GM12878 (cell line): ENCODE data around the gene TRPM6.

ENCODE experiments used
- DPF2 ChIP-seq: fragments of 450-650 bp; IDR thresholded peaks from 2 replicates; pipeline ENCODE4 v1.6.1; 2017; ENCODE audit warnings: mild to moderate bottlenecking
- EP300 ChIP-seq, 2 experiments: fragments of 150-350 bp in 1 of 2; IDR thresholded peaks; 2 replicates each; pipeline ENCODE4 v1.6.1; 2011 to 2012; ENCODE audit warnings: low read depth in 2 of 2, low read length in 2 of 2, borderline replicate concordance in 1 of 2, improper control_type of control experiment in 1 of 2, inconsistent platforms in 1 of 2; ENCODE audit not compliant: control insufficient read depth in 1 of 2
- MEF2B ChIP-seq: fragments of 450-650 bp; IDR thresholded peaks from 2 replicates; pipeline ENCODE4 v1.6.1; 2018; ENCODE audit warnings: mild to moderate bottlenecking, moderate library complexity; ENCODE audit not compliant: partially characterized antibody, poor library complexity, severe bottlenecking
- MYC ChIP-seq: IDR thresholded peaks from 2 replicates; pipeline ENCODE4 v1.6.1; 2011; ENCODE audit warnings: mild to moderate bottlenecking, low read length, moderate library complexity, inconsistent platforms; ENCODE audit not compliant: insufficient read depth, insufficient replicate concordance, insufficient read length, severe bottlenecking
- POLR2A ChIP-seq: IDR thresholded peaks from 2 replicates; pipeline ENCODE4 v1.6.1; 2011; ENCODE audit warnings: low read depth, mild to moderate bottlenecking, low read length
- POLR2AphosphoS5 ChIP-seq: IDR thresholded peaks from 2 replicates; pipeline ENCODE4 v1.6.1; 2011; ENCODE audit warnings: mild to moderate bottlenecking, low read length, inconsistent platforms
- SREBF2 ChIP-seq: IDR thresholded peaks from 2 replicates; pipeline ENCODE4 v1.6.1; 2012; ENCODE audit warnings: mild to moderate bottlenecking, low read length
- TAF1 ChIP-seq: IDR thresholded peaks from 2 replicates; pipeline ENCODE4 v1.6.1; 2011; ENCODE audit warnings: mild to moderate bottlenecking, low read depth, low read length, borderline replicate concordance
- TBL1XR1 ChIP-seq: IDR thresholded peaks from 2 replicates; pipeline ENCODE4 v1.6.1; 2012; ENCODE audit warnings: low read depth, low read length, improper control_type of control experiment
- TF ChIP-seq, protein P1 (sequence below): IDR thresholded peaks from 2 replicates; pipeline ENCODE4 v1.6.1; 2011; ENCODE audit warnings: low read depth, low read length, improper control_type of control experiment, borderline replicate concordance
- TF ChIP-seq, protein P2 (sequence below): fragments of 450-650 bp; IDR thresholded peaks from 2 replicates; pipeline ENCODE4 v1.6.1; 2017; ENCODE audit warnings: antibody characterized with exemption, mild to moderate bottlenecking, moderate library complexity

DNA sequence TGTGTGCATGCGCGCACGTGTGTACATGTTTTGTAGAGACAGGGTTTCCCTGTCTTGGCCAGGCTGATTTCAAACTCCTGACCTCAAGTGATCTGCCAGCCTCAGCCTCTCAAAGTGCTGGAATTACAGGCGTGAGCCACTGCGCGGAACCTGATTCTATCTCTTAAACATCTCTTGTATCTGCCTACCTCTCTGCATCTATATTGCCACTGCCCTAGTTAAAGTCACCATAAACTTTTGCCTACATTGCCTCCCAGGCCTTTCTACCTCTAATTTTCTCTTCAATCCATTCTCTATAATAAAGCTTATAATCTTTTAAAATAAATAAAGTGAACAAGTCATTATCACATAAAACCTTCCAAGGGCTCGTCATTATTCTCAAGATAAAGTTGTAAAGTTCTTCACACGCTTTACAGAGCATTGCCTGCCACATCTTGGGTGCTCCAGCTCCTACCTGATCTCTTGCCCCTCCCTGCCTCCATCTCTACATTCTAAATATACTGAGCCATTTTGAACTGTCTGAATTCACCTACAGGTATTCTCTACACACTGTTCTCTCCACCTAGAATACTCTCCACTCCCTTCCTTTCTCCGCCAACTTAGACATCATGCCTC is 15.0 kb downstream of the TRPM6 start:
- no peak for TF ChIP-seq EP300 (IDR thresholded peaks at IDR 0.05; ENCODE audit: borderline replicate concordance in 1 of 2, control insufficient read depth in 1 of 2, low read depth in 2 of 2, low read length in 2 of 2)
- no peak for TF ChIP-seq POLR2AphosphoS5
- TF ChIP-seq DPF2 = no peak
- TF ChIP-seq, protein P1, sequence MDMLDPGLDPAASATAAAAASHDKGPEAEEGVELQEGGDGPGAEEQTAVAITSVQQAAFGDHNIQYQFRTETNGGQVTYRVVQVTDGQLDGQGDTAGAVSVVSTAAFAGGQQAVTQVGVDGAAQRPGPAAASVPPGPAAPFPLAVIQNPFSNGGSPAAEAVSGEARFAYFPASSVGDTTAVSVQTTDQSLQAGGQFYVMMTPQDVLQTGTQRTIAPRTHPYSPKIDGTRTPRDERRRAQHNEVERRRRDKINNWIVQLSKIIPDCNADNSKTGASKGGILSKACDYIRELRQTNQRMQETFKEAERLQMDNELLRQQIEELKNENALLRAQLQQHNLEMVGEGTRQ = no peak
- TF ChIP-seq, protein P2, sequence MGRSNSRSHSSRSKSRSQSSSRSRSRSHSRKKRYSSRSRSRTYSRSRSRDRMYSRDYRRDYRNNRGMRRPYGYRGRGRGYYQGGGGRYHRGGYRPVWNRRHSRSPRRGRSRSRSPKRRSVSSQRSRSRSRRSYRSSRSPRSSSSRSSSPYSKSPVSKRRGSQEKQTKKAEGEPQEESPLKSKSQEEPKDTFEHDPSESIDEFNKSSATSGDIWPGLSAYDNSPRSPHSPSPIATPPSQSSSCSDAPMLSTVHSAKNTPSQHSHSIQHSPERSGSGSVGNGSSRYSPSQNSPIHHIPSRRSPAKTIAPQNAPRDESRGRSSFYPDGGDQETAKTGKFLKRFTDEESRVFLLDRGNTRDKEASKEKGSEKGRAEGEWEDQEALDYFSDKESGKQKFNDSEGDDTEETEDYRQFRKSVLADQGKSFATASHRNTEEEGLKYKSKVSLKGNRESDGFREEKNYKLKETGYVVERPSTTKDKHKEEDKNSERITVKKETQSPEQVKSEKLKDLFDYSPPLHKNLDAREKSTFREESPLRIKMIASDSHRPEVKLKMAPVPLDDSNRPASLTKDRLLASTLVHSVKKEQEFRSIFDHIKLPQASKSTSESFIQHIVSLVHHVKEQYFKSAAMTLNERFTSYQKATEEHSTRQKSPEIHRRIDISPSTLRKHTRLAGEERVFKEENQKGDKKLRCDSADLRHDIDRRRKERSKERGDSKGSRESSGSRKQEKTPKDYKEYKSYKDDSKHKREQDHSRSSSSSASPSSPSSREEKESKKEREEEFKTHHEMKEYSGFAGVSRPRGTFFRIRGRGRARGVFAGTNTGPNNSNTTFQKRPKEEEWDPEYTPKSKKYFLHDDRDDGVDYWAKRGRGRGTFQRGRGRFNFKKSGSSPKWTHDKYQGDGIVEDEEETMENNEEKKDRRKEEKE = no peak
- no peak for TF ChIP-seq MYC
- TF ChIP-seq MEF2B = no peak
- TF ChIP-seq SREBF2 = no peak
- TF ChIP-seq TAF1 = no peak
- no peak for TF ChIP-seq TBL1XR1
- no peak for TF ChIP-seq POLR2A
